GM18499 (cell line): ENCODE data around the gene C17orf50.

Experiments used
- ATAC-seq: cut with Tn5 transposase; IDR thresholded peaks from one replicate; pipeline ENCODE4 v1.9.1; 2021; ENCODE audit warnings: moderate number of reproducible peaks; ENCODE audit not compliant: insufficient read depth, unreplicated experiment

C17orf50 gene

DNA sequence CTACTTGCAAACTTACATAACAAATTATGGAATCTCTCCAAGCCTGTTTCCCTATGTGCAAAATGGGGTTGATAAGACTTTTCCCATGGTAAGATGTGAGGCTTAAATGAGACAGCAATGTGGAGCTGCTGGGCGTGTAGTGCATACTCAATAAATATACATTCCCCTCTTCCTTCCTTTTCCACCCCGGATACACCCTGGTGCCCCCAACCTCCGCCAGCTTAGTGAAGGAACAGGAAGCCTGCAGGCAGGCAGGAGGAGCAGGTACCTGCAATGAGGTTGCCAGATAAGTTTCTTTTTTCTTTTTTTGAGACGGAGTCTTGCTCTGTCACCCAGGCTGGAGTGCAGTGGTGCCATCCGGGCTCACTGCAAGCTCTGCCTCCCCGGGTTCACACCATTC is 14.9 kb downstream of the C17orf50 start:
- no peak for ATAC-seq

DNA sequence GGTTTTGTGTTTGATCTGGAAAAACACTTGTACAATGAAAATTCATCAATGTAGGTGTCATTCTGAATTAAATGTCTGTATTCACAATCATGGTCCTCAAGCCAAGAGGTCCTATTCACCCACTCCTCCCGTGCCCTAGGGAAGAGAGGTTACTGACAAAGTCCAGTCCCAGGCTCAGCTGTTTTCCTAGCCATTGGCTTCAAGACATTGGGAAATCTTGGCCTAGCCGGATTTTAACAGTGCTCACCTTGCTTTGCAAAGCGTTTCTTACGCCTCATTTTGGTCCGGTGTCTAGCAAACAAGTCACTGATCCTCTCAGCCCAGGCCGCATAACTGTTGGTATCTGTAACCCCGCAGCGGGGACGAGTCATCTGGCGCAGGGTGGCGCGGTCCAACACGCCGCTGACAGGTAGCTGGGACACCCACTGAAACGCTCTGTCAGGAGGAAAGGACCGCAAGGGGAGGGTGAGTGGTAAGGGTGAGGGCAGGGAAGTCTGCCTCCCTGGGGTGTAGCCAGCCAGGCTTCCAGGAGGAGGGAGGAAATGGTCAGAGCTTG is 18.0 kb downstream of the C17orf50 start:
- no peak for ATAC-seq

DNA sequence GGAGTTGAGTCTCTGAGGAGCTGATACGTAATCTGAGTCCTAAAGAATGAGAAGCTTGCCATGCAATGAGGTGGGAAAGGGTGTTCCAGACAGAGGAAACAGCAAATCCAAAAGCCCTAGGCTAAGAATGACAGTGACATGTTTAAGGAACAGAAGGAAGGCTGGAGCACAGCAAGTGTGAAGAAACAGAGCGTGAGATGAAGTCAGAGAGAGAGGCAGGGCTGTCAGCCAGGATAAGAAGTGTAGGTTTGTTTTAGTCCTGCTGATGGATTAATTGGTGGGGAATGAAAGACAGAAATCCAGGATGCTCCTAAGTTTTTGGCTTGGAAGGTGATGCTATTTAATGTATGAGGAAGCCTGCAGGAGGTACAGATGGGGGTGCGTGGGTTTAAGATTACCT is 20.3 kb downstream of the C17orf50 start:
- no peak for ATAC-seq

DNA sequence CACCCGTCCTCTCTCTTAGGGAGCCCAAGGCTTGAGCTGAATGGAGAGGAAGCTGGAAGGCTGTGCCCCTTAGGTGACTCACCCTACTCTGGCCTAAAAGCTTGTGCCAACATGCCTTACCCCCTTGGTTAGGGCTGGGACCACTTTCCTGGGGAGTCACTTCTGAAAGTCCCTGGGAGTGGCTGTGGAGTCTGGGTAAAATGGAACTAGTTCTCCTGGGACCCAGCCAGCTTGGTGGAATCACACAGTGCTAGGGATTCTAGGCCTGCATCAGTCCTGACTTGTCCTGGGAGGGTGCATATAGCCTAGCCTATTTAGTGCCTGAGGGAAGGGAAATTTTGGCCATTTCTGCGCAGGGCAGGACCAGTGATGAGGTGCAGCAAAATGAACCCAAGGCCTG is 24.2 kb downstream of the C17orf50 start:
- ATAC-seq: no peak

DNA sequence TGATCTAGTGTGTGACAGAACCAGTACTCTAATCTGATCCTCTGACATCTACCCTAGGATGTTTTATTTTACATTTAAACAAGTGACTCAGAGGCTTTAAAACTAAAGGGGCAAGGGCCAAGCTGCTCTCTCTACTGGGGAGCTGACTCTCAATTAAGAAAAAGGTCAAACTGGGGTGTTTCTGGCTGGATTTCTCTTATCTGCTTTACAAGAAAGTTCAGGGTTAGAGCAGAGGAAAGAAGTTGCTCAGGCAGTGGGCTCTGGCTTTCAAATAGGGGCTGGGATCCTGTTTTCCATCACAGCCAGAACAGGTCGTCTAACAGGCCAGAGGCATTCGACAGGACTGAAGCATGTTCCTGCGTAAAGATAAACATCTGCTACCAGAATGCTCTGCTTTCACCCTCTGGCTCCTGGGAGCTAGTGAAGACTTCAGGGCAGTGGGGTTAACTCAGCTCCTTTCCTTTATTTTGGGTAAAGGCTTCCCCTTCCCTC is 26.3 kb downstream of the C17orf50 start:
- ATAC-seq: no peak

DNA sequence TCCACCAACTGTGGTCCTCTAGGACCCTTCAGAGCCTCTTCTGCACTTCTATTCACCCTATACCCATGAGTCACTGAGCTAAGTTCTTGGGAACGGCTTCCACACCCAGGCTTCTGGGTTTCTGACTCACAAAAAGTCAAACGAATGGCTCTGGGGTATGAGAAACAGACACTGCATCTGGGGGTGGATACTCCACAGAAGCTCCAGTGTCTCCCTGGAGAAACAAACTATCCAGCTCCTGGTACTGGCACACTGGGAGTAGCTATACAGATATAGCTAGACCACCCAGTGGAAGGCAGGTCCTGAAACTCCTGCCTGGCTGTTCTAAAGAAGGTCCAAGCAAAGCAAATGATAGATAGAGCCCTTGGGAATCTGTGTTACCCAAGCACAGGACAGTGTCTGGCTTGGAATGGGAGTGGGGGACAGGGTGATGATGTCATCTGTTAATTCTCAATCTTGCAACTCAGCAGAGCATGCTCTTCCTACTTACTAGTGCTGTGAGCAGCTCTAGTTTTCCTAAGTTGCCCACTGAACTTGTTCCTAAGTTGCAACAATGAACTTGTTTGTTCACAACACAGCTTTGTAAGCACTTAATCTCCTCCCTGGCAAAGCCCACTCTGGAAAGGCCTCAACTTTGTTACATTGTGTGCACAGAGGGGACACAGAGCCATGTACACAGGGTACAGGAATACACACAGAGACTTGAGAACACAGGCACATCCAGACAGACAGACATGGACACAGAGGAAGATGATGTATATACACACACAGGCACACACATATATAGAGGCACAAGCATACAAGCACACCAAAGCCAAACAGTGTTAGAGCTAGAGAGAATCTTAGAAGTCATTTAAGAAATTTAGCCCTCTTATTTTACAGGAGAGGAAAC is 28.0 kb downstream of the C17orf50 start:
- ATAC-seq: no peak

DNA sequence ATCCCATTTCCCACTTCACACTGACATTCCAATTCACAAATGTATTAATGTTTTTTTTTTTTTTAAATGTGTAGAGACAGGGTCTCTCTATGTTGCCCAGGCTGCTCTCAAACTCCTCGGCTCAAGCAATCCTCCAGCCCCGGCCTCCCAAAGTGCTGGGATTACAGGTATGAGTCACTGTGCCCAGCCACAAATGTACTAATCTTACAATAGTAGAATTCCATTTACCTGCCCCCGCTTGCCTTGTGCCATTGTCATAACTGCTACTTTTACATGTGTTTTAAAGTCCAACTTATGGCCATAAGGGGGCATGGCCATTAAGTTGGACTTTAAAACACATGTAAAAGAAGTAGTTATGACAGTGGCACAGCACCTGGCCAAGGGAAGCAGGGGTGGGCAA is 30.2 kb downstream of the C17orf50 start:
- no peak for ATAC-seq

DNA sequence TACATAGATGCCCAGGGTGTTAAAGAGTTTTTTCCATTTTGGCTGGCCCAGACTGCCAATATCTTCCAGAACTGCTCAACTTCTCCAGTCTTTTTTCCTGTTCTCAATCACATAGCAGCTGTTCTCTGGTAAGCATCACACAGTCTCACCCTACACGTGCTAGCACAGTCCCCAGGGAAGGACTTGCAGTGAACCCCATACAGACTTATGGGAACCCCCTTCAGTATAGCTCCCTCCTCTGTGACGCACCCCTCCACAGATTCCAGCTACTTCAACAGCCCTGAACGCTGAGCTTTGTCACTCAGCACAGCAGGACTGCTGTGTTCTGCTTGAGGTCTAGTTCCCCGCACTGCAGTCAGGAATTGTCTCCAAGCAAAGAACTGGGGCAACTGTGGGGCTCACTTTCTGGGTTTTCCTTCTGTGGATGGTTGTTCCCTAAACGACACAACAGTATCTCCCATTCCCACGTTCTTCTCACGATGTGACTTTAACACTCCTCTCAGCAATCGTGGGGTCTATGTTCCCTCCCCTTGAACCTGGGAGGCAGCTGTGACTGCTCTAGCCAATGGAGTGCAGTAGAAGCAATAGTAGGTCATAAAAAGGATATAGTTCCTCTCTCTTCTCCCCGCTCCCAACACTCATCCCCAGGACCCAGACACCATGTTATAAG is 31.1 kb downstream of the C17orf50 start:
- ATAC-seq: no peak

DNA sequence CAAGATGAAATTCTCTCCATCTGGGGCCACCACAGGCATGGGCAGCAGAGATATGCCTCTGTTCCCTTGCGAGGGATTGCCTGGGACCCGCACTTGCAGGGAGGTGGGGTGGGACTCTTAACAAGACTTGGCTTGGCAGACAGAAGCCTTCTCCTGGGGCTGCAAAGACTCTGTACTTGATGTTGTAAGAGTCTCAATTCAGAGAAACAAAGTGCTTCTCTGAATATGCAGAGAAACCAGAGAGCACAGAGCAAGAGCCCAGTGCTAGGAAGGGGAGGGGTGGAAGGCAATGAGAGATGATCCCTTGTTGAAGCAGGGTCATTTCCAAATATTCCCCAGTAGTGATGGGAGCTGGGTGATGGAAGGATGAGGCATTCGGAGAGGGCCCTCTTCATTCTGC is 32.6 kb downstream of the C17orf50 start:
- no peak for ATAC-seq

DNA sequence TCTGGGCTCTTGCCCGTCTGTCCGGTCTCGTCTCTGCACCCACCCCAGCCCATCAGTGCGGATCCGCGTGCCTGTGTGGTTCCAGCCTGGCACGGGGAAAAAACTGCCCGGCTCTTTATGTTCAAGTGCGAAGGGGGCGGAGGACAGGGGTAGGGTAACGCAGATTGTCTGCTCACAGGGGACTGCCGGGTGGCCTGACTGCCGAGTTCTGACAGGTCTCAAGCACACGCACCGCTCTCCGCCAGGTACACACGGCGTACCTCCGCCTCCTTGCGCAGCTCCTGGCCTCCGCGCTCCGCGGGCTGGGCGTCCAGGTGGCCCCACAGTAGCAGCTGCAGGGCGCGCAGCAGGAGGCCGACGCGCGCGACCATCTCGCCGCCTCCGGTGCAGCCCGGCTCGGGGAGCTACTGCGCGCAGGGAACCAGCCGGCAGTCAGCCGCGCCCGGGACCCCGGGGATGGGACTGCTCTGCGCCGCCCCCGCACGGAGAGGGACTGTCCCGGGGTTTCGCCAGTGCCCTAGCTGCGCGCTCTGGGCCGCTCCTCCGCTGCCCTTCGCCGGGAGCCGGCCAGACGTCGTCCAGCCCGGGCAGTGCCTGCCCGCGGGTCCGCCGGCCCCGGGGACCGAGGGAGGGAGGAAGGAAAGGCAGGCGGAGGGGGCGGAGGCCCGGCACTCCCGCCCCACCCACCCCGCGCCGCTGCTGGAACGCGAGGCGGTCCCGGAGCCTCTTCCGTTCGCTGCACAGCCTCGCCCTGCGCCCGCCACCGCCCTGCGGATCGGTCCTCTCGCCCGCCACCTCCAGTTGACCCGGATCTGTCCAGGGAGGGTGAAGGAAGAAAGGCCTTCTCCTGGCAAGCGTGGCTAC is 34.6 kb downstream of the C17orf50 start, which contains the start of gene MMP28:
Gene MMP28 (minus strand): TSS at position 635 of the 864 bp plus-strand sequence. CDS start 264 bp downstream, at position 371.
- ATAC-seq: no peak

DNA sequence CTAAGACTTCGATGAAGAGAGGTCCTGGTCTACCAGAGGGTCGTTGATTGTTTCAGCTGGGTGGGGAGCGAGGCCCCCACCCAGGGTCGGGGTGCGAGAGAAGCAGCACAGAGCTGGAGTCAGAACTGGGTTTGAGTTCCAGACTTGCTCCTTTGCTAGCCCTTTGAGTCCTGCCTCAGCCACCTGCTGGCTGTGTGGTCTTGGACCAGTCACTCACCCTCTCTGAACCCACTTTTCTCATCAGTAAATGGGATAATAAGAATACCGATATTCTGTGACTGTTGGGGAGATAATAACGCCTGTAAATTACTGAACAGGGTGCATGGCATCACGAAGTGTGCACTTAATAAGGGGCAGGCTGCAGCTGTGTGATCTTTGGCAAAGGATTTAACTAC is 35.2 kb downstream of the C17orf50 start:
- ATAC-seq: no peak

DNA sequence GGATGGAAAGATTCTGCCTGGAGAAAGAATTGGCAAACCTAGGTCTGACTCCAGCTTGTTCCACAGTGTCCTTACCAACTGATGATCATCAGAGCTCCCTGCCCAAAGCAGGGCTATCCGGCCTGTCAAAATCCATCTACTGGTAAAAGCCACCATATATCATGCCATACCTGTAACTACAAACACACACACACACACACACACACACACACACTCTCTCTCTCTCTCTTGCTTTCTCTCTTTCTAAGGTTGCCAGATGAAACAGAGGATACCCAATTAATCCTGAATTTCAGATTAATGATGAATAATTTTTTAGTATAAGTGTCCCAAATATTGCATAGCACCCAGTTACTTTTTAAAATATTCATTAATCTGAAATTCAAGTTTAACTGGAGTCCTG is 36.3 kb downstream of the C17orf50 start:
- no peak for ATAC-seq

DNA sequence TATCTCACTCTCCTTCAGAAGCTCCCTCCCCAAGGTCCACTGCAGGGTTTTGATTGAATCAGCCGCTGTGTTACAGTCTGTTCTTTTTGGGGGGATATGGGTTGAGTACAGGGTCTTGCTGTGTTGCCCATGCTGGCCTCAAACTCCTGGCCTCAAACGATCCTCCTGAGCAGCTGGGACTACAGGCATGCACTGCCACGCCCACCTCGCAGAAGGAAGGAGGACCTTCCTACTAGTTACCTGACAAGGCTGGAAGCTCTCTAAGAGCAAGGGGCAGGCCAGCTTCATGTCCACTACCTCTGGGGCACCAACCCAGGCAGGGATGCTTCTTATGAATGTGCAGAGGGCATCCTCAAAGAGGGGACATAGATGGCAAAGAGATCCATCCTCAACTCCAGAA is 36.7 kb downstream of the C17orf50 start:
- no peak for ATAC-seq

DNA sequence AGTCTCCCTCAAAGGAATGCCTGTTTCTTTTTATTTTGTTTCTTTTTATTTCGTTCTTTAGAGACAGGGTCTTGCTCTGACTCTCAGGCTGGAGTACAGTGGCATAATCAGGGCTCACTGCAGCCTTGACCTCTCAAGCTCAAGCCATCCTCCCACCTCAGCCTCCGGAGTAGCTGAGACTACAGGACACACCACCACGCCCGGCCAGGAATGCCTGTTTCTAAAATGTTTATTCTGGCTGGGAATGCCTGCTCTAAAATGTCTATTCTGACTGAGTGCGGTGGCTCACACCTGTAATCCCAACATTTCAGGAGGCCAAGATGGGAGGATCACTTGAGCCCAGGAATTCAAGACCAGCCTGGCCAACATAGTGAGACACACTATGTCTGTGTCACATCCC is 37.2 kb downstream of the C17orf50 start:
- ATAC-seq: no peak

DNA sequence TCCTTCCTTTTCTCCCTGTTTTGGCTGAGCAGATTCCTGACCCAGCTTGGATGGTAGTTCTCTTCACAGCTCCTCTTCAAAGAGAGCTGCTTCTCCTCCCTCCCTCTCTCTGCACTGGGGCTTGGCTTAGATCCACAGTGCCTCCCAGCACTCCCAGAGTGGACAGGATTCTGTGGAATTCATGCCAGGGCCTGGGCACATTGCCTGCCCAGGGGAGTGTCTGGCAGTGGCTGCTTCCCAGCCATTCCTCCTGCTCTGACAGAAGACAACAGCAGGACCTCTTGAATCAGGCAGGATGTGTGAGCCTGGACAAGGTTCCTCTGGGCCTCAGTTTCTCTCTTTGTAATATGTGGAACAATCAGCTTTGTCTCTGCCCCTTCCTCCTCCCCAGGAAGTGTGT is 39.3 kb downstream of the C17orf50 start:
- ATAC-seq: no peak

DNA sequence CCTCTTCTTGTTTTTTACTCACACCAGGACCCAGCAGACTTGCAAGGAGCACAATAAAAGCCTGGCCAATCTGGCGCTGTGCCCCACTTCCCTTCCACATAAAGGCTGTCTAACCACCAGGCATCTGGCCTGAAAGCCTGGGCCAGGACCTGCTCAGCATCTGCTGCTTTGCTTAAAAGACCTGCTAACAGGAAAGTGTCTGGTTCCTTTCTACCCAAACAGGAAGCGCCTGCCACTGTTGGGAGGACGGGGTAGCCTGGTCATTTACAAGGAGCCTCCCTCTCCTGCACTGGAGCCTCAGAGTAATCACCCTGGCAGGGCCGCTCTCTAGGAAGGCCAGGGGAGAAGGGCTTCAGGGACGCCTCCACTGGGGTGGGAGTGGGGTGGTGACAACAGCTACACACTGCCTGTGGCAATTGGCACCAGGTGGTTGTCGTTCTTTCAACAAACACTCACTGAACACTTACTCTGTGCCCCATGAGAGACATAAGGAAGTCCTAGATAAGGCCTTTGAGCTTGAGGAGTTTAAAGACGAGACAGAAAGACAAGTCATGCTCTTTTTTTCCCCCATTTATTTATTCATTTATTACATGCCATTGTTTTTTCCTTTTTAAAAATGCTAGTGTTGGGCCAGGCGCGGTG is 41.0 kb downstream of the C17orf50 start:
- ATAC-seq: no peak

DNA sequence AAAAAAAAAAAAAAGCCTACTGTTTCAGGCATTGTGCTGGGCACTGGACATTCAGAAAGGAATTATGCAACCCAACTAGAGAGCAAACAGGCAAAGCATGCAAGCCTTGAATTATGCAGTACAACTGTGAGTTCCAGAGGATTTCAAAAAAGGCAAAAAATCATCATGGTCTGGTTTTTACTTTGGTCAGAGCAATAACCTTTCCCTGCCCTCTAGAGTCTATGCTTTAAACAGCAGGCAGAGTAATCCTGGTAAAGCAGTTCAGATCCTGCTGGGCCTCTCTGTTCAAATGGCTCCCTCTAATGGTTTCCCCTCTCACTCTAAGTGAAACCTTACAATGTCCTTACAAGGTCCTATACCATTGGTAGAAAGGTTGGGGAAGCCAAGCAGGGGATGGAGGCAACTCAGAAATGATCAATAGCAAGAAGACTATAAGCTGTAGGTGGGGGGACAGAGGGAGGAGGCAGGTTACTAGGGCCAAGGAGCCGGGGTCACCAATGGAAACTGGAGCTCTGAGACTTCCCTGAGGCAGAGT is 44.0 kb downstream of the C17orf50 start:
- ATAC-seq: no peak

DNA sequence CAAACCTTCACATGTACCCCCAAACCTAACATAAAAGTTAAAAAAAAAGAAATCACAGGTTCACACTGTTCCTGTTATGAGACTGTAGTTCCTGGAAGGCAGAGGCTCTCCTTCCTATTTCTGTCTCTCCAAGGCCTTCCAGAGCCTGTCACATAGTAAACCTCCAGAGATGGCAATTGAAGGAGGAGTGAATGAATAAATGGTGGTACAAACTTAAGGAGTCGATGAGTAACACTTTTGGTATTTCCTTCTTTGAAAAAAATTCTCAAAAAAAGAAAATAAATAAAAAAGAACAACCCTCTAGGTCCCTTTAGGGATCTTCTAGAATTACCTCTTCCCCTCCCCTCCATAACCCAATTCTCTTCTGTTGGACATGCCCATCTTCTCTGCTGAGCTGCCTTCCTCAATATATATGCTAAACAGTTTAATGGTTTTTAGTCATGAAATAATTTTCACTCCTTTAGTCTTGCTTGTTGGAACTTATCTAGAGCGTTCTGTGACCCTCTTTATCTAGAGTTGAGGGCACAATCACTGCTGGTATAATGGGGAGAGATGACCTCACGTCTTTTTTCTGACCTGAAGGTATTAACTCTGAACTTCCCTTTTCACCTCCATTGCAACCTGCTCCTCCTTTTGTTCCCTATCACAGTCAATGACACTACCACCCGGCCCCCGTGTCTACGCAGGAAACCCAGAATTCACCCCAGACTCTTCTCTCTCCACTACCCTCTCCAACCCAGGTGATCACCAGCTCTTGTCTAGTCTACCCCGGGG is 46.9 kb downstream of the C17orf50 start:
- ATAC-seq: no peak
